Heart left ventricle (tissue), 16 donors: Measurements from ENCODE around the gene DGCR6. TPM values are rescaled to one million over a fixed set of nuclear protein-coding genes. Genes with fewer than 3 reads are reported as not detected.
"Not testable (repeated sequence)": the region's sequence is repeated elsewhere in the genome, so short reads cannot be mapped to it uniquely, and the experiment has no call there.

Experiments
- ATAC-seq, 4 donors: fragments of 200-7000 bp; cut with Tn5 transposase; one replicate each; pipeline ENCODE4 v1.9.1; 2020 to 2022; ENCODE audit warnings: moderate library complexity in 4 of 4, mild to moderate bottlenecking in 3 of 4, moderate number of reproducible peaks in 1 of 4
- DNase-seq, 5 donors: peaks; one replicate each; pipeline ENCODE4 v3.0.0-alpha.2; 2020
- H3K27ac ChIP-seq, 12 donors: fragments of 200-600 bp; sonication (generic) in 4 of 12; one replicate each; pipeline versions ENCODE4 v1.5.0 to v1.8.0; 2016 to 2022; ENCODE audit warnings: mild to moderate bottlenecking in 2 of 12
- H3K27me3 ChIP-seq, 9 donors: fragments of 200-600 bp; sonication (generic) in 2 of 9; one replicate each; pipeline versions ENCODE4 v1.5.1 to v1.8.0; 2016 to 2022; ENCODE audit warnings: mild to moderate bottlenecking in 3 of 9
- H3K36me3 ChIP-seq, 9 donors: fragments of 200-600 bp; sonication (generic) in 2 of 9; one replicate each; pipeline versions ENCODE4 v1.5.0 to v1.8.0; 2018 to 2022; ENCODE audit warnings: mild to moderate bottlenecking in 2 of 9
- H3K4me1 ChIP-seq, 12 donors: fragments of 200-600 bp; sonication (generic) in 4 of 12; one replicate each; pipeline versions ENCODE4 v1.5.0 to v1.8.0; 2016 to 2022; ENCODE audit warnings: mild to moderate bottlenecking in 3 of 12
- H3K4me3 ChIP-seq, 12 donors: fragments of 200-600 bp; sonication (generic) in 4 of 12; one replicate each; pipeline versions ENCODE4 v1.5.0 to v1.8.0; 2017 to 2022; ENCODE audit warnings: mild to moderate bottlenecking in 9 of 12, moderate library complexity in 4 of 12
- H3K9me3 ChIP-seq, 12 donors: fragments of 200-600 bp; sonication (generic) in 4 of 12; one replicate each; pipeline versions ENCODE4 v1.5.0 to v1.8.0; 2016 to 2022; ENCODE audit warnings: mild to moderate bottlenecking in 1 of 12
- CTCF ChIP-seq, 12 donors: fragments of 200-600 bp; sonication (generic) in 4 of 12; IDR thresholded peaks; one replicate each; pipeline versions ENCODE4 v1.5.0 to v1.8.0; 2018 to 2022; ENCODE audit warnings: antibody characterized with exemption in 12 of 12, mild to moderate bottlenecking in 5 of 12
- POLR2A ChIP-seq, 2 donors: fragments of 450-650 bp; IDR thresholded peaks; one replicate each; pipeline ENCODE4 v1.6.1; 2017; ENCODE audit warnings: antibody characterized with exemption in 2 of 2, mild to moderate bottlenecking in 2 of 2, moderate library complexity in 2 of 2
- WGBS, 4 donors: extraction: QIAGEN DNeasy Blood & Tissue Kit in 2 of 4; methylation state at CpG; one replicate each; pipeline versions ENCODE4 v1.1.5 to v1.1.7; 2013 to 2018; 5-methylcytosine and 5-hydroxymethylcytosine counted together
- intact Hi-C, 10 donors: fragments of 100-400 bp; cut with DNase I; formaldehyde crosslinking; loops; one replicate each; pipeline versions ENCODE4 v1.11.1 to v1.14.2; 2022
- polyA plus RNA-seq, 2 donors: library from polyadenylated mRNA; stranded (reverse); fragments of 200-250 nt; gene quantifications; one replicate each; pipeline ENCODE4 v1.2.3, GENCODE V29; 2013
- total RNA-seq, 9 donors: library from RNA; depleted of rRNA in 2 of 9; stranded (reverse); fragments of >200 nt in 2 of 9; fragmentation: NEBNext Ultra II Directional in 3 of 9; extraction: Animal tissue kit (Norgen Biotek cat#: 25700) in 3 of 9; gene quantifications; one replicate each; pipeline versions ENCODE4 v1.1.0 to v1.2.4, GENCODE V29; 2016 to 2023
- donor health status: ischemic (EF 13 %, LVEDD 7.1; RV severe dilation, severe dysfunction).
- donor health status: healthy with polysubstance abuse.
- donor health status: DM: no; HTN: yes; CAD: no.
- donor health status: DM: no; HTN: no; CAD: no.
- donor health status: ischemic (EF 25% LVEDD 6.9; RV normal size, moderate dysfunction).
- donor health status: ischemic (EF 25% LVEDD 5.7; RV mildly dilated, moderate dysfunction).
- donor health status: healthy.
- donor health status: DM: yes; HTN: yes; CAD: no.
- donor health status: ischemic (EF 35%, LVEDD 5.7; RV mildly dilated, moderate dysfunction).
- donor health status: nonischemic (EF 11% LVEDD 7.7; RV severe dilation, severe dysfunction).
- donor health status: DM: yes; HTN: yes; CAD: no.
- donor health status: PGD.
- donor health status: ischemic (EF 29% LVEDD 5.4; RV normal size, mild dysfunction).
- donor health status: nonischemic (EF 23%, LVEDD 6.1; RV moderate dilation, normal function).

DGCR6 gene
- total and polyA plus RNA-seq, 11 donors, result 3.5 to 47.0 (median 8.0) TPM

DNA sequence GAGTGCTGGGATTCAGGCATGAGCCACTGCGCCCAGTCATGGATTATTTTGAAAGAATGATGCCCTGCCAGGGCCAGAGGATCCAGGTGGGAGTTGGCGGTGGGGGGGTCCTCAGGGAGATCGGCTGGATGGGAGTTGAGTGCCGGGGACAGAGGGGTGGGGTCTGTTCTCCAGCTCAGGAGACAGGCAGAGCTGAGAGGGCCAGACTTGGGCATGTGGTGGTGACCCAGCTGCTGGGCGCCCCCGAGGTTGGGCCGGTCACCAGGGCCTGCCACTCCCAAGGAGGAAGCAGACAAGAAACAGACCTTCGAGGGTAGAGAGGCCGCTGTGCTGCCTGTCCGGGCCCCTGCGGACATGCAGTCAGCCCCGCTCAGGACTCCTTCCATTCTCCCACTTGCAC is 41.8 kb downstream of the DGCR6 start:
- intact Hi-C loops, result no loop called here
- Histone ChIP-seq H3K27ac (no peak overlapping the region), H3K27me3 (peaks cover 0 to 20% (median 0%) of the 10 kb centered on the region in 9 donors), H3K36me3 (no peaks in the 10 kb centered on the region), H3K9me3 (no peaks in the 10 kb centered on the region), H3K4me1 (no peaks in the 10 kb centered on the region), H3K4me3 (no peak overlapping the region)
- DNase-seq, result peak in 3 of 5 donors; percentile 1 to 14 (median 2)
- WGBS, 4 donors, result 59 to 68% (median 61%) methylated on average over 12 of the region's 12 CpGs
- no peak for ATAC-seq
- no peak for TF ChIP-seq POLR2A (IDR thresholded peaks at IDR 0.05)
- no peak for TF ChIP-seq CTCF (IDR thresholded peaks at IDR 0.05)

DNA sequence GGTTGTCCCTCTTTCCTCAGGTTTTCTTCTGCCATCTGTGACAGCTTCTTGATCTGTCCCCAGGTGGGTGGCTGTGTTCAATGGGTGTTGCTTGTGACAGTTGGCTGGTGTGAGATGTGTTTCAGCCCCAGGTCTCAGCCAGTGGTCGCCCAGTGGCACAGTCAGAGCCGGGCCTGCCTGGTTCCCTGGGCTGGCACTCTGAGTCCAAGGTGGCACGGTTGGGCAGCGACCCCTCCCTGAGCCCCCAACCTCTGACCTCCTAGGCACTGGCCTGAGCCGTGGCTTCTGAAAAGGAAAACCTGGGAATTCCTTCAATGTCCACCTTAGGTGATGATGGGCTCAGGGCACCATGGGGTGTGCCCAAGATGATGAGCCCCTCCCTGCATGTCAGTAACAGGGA is 44.0 kb downstream of the DGCR6 start:
- DNase-seq, result peak in 1 of 5 donors; percentile 22
- WGBS, 4 donors, result 76 to 87% (median 83%) methylated on average over 5 of the region's 5 CpGs

DNA sequence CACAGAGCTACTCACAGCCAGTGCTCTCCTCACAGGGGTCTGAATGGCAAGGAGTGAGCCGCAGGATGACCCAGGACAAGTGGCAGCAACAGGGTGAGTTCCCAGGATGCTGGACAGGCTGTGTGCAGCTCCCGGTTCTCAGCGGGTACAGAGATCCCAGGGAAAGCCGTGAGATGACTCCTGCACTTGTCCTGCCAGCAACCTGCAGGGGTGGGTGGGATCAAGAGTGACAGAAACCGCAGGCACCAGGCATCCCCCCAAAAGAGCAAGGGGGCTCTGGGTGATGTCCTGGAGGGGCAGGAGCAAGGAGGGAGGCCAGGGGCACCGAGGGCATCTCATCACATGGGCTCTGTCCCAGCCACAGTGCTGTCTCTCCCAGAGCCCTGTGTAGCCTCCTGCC is 45.9 kb downstream of the DGCR6 start:
- Histone ChIP-seq H3K4me3 (no peak overlapping the region), H3K4me1 (no peaks in the 10 kb centered on the region), H3K36me3 (no peaks in the 10 kb centered on the region), H3K9me3 (no peaks in the 10 kb centered on the region), H3K27ac (no peak overlapping the region), H3K27me3 (peaks cover 0 to 20% (median 0%) of the 10 kb centered on the region in 9 donors)
- intact Hi-C loops, result loop anchor here in 1 of 10 donors (10.0 kb wide), 1 partner anchor 523 kb away; the partner anchor contains the start of genes CDC45 and UFD1
- no peak for ATAC-seq
- DNase-seq, result peak in 3 of 5 donors; percentile 3 to 25 (median 7)
- no peak for TF ChIP-seq POLR2A (IDR thresholded peaks at IDR 0.05)
- TF ChIP-seq CTCF (IDR thresholded peaks at IDR 0.05), result no peak
- WGBS, 4 donors, result 67 to 77% (median 73%) methylated on average over 5 to 6 of the region's 6 CpGs

More for the DNA sequence above, 44.0 kb downstream of the DGCR6 start:
- Histone ChIP-seq H3K9me3 (no peaks in the 10 kb centered on the region), H3K4me1 (no peaks in the 10 kb centered on the region), H3K4me3 (no peak overlapping the region), H3K27ac (no peak overlapping the region), H3K36me3 (no peaks in the 10 kb centered on the region), H3K27me3 (peaks cover 0 to 20% (median 0%) of the 10 kb centered on the region in 9 donors)
- ATAC-seq, result no peak
- no peak for TF ChIP-seq CTCF (IDR thresholded peaks at IDR 0.05)
- TF ChIP-seq POLR2A (IDR thresholded peaks at IDR 0.05), result no peak
- intact Hi-C loops, result loop anchor here in 1 of 10 donors (10.0 kb wide), 1 partner anchor 525 kb away; the partner anchor contains the start of genes CDC45 and UFD1

- WGBS, 4 donors, result 24 to 47% (median 44%) methylated on average over 2 to 14 of the region's 14 CpGs
These were observed 47.0 kb downstream of the DGCR6 start for GRCh38 chr22:18953128-18953527.

More at GRCh38 chr22:18953128-18953527, 47.0 kb downstream of the DGCR6 start:
- DNase-seq, result peak in 3 of 5 donors; percentile 2 to 51 (median 13)
- intact Hi-C loops, result loop anchor here in 1 of 10 donors (10.0 kb wide), 1 partner anchor 522 kb away; the partner anchor contains the start of genes CDC45 and UFD1
- not testable (repeated sequence) for H3K36me3 ChIP-seq, H3K9me3 ChIP-seq, H3K4me1 ChIP-seq, H3K27ac ChIP-seq, H3K4me3 ChIP-seq, ATAC-seq
- peaks cover 0 to 15% (median 0%) of the 10 kb centered on the region in 9 donors for H3K27me3 ChIP-seq
